Dermis blood vessel endothelial cell (primary cell): ENCODE data around the gene PKN2. TPM values are rescaled to one million over a fixed set of nuclear protein-coding genes. Genes with fewer than 3 reads are reported as not detected.
A peak's percentile ranks its signal among the peaks of the same experiment; 100 is the strongest.
"Not testable (repeated sequence)": the region's sequence is repeated elsewhere in the genome, so short reads cannot be mapped to it uniquely, and the experiment has no call there.

ENCODE experiments used
- DNase-seq: peaks from one replicate; pipeline ENCODE4 v3.0.0; 2010
- total RNA-seq: library from RNA; depleted of rRNA; stranded (reverse); fragments of >200 nt; gene quantifications from 2 replicates; pipeline ENCODE4 v1.2.3, GENCODE V29; 2014

PKN2 gene
- total RNA-seq, 1 donor from 2014 or later, result 29.6 TPM

DNA sequence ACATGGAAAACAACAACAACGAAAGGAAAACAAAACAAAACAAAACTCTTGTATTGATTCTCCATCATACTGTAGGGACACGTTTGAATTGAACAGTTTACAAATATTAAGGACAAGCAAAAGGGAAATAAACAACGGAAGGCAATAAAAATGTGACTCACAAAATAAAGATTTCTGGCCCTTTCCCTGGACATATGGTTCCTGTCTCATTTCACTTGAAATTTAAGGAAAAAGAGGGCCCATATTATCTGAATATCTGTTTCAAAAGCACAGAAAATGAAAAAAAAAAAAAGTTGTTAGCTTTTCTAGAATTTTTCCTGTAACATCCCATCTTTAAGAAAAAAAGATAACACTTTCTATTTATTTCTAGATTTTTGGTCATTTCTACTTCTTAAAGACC is 3.6 kb upstream of the PKN2 start:
- peak; percentile 24 for DNase-seq

DNA sequence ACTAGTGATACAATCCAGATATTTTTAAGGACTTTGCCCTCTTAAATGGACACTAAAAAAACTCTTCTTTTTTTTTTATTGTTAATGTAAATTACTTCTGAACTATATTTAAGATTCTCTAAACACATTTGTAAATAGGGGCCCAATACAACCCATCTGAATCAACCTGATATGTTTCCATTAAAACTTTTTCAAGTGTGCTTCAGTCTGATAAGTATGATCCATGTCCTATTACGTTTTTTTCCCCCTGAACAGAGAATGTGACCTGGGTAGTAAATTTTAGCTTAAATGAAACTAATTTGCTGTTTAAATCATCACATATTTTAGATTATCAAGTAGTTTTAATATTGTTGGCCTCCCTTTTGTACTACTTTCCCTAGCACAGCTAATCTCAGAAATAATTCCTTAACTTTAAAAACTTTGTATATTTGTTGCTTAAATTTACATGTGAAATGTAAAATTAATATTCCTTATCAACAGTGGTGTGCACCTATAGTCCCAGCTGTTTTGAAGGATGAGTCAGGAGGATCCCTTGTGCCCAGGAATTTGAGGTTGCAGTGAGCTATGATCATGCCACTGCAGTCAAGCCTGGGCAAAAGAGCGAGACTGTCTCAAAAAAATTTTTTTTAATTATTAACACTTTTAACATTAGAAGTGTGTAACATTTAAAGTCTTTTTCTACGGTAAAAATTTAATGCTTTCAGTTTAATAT is 3.0 kb upstream of the PKN2 start:
- no peak for DNase-seq

DNA sequence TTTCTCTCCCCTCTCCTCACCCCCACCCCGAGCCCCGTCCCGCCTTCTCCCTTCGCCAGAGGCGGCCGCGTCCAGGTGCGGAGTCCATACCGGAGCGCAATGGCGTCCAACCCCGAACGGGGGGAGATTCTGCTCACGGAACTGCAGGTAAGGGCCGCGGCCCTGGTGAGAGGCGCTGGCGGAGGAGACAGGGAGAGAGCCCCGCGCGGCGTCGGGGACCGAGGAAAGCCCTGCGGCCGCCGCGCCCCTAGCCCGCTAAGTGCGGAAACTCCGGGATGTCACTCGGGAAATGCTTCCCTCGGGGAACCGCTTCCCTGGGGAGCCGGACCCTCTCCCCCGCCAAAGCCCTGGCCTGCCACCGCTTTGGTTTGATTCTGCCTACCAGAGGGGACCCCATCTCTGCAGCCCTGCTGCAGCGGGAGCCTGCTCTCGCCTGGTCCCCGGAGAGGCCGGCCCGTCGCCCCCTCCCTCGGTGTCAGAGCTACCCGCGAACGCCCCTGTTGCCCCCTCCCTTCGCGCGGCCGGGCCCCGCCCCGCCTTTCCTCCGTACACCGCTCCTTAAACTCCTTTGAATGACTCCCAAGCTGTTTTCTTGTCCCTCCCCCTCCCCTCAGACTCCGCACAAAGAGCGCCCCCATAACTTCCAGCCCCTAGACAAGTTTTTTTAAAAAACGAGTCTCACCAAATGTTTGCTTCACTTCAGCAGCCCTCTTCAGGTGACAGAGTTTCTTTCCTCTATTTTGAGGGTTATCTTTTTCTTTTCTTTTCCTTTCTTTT is 597 bp downstream of the PKN2 start:
- DNase-seq, result peak; percentile 75

DNA sequence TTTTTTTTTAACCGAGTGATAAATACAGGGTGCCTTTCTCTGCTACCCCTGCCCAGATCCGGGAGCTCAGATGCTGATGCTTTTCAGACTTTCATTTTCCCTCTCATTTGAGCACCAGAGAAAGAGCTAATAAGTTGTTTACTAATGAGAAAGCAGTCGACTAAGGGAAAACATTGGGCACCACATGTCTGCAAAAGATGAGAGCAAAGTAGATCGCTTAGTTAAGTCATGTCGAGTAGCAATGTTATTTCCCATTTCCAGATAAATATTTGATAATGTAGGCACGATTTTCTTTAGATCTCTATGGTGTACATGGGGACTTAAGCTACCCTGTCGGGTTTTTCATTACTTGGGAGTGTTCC is 1.2 kb downstream of the PKN2 start:
- DNase-seq, result peak; percentile 31

DNA sequence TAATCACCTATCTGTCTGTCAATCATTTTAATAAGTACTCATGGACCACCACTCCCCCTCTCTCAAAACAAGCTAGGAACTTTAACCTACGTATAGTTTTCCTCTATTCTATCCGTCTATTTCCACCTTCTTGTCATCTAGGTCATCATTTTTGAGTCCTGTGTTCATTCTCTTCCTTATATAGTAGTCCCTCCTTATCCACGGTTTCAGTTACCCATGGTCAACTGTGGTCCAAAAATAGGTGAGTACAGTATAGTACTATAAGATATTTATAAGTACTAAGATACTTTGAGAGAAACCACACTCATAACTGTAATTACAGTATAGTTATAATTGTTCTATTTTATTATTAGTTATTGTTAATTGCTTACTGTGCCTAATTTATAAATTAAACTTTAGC is 7.5 kb downstream of the PKN2 start:
- DNase-seq, result no peak

DNA sequence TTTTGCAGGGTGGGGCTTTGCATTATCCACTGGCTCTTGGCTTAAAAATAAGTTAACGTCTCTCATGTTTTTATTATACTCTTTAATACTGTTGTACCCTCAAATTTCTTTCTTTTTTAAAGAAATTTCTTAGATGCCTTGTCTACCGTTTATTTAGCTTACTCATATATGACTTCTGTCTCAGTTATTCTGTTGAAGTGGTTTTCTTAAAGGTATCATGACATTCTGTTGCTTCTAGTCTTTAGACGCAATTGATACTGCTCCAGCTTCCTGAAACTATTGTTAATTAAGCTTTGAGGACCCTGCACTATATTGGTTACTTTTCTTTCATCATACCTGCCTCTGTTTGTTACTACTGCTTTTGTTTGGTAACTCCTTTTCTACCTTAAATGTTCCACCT is 11.7 kb downstream of the PKN2 start:
- no peak for DNase-seq

DNA sequence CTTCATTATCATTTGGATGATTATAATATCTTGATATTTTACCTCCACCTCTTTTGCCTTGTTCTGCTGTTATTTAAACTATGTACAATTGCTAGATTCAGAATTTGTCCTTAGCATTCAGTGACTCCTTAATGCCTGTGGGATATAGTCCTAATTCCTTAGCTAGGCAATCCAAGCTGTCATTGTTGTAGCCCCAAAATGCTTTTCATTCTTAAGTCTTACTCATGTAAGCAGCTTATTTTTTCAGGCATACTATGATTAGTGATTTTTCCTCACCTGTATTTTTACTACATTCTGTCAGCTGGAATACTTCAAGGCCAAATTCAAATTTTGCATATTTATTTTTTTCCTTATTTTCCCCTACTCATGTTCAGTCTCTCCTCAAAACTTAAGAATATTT is 13.4 kb downstream of the PKN2 start:
- DNase-seq, result peak; percentile 16

DNA sequence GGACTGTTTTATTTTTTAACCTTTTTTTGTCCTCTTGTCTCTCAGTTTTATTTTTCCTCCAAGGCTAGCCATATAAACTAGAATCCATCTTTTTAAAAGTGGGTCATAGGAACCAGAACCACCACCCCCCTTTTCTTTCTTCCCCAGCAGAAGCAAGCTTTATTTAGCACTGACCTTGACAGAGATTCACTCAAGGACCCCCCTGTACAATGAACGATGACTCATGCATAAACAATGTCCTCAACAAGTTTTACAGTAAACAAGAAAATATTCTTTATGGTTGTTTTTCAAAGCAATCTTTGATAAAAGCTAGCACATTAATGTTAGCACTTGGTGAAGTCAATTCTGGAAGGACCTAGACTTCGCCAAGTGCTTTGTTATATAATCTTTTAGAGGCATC is 14.1 kb downstream of the PKN2 start:
- DNase-seq, result peak; percentile 59

DNA sequence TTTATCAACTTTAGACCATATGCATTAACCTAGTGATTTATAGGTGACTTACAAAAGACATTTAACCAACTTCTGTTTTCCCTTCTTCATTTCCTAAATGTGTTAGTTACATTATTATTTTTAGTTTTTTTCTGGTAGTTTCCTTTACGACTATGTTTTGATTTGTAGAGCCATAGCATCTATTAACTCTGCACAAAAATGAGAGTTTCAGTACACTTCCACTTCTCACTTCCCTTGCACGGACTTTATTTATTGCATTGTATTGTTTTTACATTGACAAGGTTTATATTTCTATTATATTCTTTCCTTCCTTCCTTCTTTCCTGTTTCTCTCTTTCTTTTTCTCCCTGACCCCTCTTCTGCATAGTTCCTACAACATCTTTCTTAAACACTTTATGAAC is 14.7 kb downstream of the PKN2 start:
- DNase-seq, result no peak

DNA sequence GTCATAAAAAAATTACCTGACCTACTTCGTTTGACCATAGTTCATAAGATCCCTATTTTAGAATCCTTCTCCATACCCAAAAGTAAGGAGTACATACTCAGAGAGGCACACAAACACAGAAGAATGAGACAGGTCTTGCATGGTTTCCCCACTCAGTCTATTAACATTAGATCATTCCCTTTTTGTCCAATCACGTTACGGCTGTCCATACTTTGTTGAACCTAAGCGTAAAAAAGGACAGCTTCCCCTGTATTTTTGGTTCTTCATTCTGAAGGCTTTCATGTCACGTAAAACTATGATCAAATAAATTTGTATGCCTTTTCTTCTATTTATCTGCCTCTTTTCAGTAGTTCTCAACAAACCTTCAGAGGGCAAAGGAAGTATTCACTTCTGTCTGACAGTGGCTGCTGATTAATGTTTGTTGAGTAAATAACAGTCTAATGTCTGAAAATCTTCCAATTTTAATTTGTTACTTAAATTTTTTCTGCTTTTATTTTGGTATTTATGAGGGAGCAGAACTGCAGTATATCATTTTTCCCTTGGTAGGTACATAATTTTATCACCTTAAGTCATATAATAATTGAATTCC is 16.4 kb downstream of the PKN2 start:
- no peak for DNase-seq

DNA sequence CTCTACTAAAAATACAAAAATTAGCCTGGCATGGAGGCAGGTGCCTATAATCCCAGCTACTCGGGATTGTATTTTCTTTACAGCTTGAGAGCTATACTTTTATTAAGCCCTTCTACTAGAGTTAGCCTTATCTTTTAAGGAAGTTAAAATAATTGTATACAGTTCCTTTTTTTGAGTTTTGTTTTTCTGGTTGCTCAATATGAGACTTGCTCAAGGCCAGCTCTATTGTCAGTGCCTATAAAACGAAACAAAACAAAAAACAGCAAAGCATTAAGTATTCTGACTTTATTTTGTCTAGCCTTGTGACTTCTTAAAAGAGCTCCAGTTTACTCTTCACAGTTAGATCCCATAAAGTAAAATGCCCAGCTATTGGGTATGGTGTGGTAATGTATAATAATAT is 17.2 kb downstream of the PKN2 start:
- no peak for DNase-seq

DNA sequence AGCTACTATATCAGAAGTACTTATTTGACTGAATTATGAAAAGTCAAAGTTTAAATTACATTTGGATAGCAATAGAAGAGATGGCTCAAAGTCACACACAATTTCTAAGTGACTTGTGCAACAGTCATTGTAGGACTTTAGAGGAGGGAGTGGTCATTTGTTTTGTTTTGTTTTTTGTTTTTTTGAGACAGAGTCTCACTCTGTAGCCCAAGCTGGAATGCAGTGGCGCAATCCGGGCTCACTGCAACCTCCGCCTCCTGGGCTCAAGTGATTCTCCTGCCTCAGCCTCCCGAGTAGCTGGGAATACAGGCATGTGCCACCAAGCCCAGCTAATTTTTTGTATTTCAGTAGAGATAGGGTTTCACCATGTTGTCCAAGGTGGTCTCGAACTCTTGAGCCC is 17.7 kb downstream of the PKN2 start:
- not testable (repeated sequence) for DNase-seq

DNA sequence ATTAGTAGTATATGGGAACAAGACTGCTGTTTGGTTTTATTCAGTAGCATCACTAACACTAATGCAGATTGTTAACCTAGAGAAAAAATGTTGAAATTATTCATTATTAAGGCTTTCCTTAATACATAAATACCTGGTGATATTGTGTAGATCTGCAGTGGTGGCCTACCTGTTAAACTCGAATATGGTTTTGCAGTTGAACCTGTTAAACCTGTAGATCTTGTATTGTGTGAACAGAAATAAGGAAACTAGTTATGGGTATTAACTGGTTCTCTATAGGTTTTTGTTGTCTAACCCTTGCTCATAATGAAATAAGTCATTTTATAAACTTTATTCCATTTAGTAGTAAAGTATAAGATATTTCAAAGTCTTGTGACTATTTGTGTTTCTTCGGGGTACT is 23.9 kb downstream of the PKN2 start:
- DNase-seq, result no peak

DNA sequence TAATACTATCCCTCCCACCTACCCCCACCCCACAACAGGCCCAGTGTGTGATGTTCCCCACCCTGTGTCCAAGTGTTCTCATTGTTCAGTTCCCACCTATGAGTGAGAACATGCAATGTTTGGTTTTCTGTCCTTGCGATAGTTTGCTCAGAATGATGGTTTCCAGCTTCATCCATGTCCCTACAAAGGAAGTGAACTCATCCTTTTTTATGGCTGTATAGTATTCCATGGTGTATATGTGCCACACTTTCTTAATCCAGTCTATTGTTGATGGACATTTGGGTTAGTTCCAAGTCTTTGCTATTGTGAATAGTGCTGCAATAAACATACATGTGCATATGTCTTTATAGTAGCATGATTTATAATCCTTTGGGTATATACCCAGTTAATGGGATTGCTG is 28.8 kb downstream of the PKN2 start:
- not testable (repeated sequence) for DNase-seq

DNA sequence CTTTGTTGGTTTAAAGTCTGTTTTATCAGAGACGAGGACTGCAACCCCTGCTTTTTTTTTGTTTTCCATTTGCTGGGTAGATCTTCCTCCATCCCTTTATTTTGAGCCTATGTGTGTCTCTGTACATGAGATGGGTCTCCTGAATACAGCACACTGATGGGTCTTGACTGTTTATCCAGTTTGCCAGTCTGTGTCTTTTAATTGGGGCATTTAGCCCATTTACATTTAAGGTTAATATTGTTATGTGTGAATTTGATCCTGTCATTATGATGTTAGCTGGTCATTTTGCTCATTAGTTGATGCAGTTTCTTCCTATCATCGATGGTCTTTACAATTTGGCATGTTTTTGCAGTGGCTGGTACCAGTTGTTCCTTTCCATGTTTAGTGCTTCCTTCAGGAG is 32.5 kb downstream of the PKN2 start:
- DNase-seq, result not testable (repeated sequence)

DNA sequence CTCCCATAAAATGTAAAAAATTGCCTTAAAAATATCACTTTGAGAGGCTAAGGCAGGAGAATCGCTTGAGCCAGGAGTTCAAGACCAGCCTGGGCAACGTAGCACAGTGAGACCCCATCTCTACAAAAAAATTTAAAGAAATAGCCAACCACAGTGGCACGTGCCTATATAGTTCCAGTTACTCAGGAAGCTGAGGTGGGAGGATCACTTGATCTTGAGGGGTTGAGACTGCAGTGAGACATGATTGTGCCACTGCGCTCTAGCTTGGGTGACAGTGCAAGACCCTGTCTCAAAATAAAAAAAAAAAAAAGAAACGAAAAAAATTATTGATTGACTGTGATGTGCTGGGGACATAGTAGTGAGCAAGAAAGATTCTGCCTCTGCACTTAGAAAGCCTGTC is 38.4 kb downstream of the PKN2 start:
- DNase-seq, result no peak

DNA sequence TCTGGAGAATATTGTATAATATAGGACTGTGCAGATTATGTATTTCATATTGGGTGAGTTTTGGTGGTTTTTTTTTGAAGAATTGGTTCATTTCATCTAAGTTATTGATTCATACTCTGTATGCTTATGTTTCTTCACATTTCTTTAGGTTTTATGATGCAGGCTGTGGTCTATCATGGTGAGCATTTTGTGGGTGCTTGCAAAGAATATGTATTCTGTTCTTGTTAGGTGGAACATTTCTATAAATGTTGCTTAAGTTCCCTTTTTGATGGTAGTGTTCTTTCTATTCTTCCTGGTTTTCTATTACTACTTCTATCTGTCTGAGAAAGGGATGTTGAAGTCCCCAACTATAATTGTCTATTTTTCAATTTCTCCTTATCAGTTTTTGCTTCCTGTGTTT is 42.6 kb downstream of the PKN2 start:
- DNase-seq, result no peak

DNA sequence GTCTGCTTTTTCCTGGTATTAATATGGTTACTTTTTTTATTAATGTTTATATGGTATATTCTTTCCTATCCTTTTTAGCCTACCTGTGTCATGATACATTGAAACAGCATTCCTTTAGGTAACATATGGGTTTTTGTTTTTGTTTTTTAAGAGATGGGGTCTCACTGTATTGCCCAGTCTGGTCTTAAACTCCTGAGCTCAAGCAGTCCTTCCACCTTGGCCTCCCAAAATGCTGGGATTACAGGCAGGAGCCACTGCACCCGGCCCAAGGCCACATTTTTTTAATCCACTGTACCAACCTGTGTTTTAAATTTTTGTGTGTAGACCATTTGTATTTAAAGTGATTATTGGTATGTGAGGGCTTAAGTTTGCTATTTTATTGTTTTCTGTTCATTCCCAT is 43.1 kb downstream of the PKN2 start:
- no peak for DNase-seq

DNA sequence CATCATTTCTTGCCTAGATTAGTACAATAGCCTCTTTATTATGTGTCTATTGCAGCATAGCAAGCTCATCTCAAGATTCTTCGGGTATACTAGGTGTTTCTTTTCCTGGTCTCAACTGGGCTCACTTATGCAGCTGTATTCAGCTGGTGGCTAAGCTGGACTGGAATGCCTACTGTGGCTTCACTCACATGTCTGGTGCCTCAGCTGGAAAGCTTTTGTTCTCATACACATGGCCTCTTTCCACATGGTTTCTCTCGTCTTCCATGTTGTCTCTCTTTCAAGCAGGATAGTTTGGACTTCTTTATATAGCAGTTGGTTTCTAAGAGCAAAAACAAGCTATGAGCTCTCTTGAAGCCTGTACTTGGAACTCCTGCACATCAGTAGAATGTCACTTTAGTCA is 45.2 kb downstream of the PKN2 start:
- no peak for DNase-seq

DNA sequence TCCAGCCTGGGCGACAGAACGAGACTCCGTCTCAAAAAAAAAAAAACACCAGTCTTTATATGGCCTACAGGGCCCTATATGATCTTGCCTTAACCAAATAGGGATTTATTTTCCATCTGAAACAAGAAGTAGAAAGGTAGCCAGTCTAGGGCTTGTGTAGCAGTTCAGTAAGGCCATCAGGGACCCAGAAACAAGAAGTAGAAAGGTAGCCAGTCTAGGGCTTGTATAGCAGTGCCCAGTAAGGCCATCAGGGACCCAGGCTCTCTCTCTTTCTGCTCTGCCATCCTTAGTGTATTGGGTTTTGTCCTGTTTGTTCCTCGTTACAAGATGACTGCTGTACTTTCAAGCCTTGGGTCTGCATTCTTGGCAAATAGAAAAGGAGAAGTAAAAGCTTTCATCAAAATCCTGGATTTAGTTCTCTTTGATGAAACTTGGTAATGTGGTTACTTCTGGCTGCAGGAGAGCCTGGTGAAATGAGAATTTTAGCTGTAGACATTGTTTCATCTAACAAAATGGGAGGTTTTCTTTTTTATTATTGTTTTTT is 46.1 kb downstream of the PKN2 start:
- DNase-seq, result no peak

DNA sequence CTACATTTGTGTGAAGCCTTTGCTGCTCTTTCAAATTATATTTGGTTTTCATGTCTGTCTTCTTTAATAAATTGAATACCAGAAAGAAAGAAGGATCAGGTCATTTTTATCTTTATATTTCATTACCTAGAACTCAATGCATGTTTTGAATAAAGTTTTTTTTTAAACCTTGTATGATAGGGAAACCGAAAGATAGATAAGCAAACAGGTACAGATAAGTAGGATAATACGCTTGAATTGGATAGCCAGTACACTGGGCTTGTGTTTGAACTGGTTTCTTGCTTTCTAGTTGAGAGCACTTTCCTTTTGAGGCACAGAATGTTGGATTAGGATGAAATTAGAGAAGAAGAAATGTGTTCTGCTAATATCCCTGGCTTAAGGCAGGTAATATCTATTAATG is 46.9 kb downstream of the PKN2 start:
- DNase-seq, result no peak

DNA sequence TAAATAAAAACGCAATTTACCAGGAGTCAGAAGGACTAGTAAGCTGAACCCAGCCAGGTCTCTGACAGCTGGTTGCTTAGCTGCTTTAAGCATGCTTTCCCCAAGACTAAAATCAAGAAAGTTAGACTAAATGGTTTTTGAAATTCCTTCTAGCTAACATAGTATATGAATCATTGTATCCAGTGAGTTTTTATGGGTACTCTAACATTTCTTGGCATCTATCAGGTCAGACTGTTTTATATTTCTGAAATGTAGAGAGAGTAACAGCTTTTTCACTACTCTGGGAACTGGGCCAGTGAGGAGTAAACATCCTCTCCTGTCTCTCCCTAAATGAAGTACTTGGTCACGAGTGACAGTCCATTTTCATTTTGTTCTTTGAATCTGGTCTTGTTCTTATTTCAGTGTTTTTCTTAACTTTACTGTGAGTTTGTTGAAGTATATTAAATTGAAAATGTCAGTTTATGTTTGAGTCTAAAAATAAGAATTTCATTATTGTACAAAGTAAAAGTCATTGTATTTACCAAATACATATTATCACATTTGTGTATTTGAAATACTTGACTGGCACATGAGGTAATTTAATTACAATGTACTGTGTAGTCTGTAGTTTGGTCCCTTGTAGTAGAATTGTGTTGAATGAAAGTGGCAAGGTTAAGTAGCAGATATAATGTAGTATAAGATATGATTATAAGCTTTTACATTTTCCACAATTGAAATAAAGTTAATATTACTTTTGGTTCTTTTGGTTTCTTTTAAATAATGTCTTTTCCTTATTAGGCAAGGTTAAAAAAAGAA is 47.6 kb downstream of the PKN2 start:
- DNase-seq, result peak; percentile 60

DNA sequence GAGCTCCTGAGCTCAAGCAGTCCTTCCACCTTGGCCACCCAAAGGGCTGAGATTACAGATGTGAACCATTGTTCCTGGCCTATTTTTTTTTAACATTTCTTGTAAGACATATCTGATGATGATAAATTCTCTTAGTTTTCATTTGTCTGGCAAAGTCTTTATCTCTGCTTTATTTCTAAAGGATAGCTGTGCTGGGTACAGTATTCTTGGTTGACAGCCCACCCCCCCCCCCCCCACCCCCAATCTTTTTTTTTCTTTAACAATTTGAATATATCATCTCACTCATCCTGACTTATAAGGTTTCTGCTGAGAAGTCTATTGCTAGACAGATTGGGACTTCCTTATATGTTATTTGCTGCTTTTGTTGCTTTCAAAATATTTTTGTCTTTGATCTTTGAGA is 51.3 kb downstream of the PKN2 start:
- no peak for DNase-seq
